Right ventricle myocardium inferior (tissue), 1 donor: ENCODE data around the gene ITPR1. TPM values are rescaled to one million over a fixed set of nuclear protein-coding genes. Genes with fewer than 3 reads are reported as not detected.

Source experiments
- ATAC-seq: fragments of 200-7000 bp; cut with Tn5 transposase; one replicate; pipeline ENCODE4 v1.9.1; 2020; ENCODE audit warnings: mild to moderate bottlenecking, moderate library complexity
- DNase-seq: peaks from one replicate; pipeline ENCODE4 v3.0.0; 2021; ENCODE audit errors: missing footprints
- intact Hi-C: fragments of 100-400 bp; cut with DNase I; formaldehyde crosslinking; loops from one replicate; pipeline ENCODE4 v1.11.0; 2022
- total RNA-seq: library from RNA; stranded (reverse); fragmentation: NEBNext Ultra II Directional; extraction: Animal tissue kit (Norgen Biotek cat#: 25700); gene quantifications from one replicate; pipeline ENCODE4 v1.2.1, GENCODE V29; 2021
- donor health status: DM: no; HTN: yes; CAD: no; lungs with severe emphysema.

ITPR1 gene
- total RNA-seq, 1 donor from 2014 or later: 22.4 TPM

DNA sequence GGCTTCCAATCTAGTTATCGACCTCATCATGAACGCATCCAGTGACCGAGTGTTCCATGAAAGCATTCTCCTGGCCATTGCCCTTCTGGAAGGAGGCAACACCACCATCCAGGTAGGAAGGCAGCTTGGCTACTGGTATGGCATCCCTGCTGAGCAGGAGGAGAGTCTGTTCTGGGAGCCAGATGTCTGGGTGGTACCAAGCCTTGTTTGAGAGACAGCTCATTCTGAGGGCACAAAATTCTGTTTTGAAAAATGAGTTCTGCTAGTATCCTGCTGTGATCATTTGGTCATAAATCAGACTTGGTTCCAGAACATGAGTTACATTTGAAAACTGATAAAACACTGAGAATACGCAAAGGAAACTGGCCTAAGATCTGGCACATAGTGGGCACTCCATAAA lies 242.1 kb downstream of the ITPR1 start:
- intact Hi-C loops: no loop called here
- DNase-seq (no peak), ATAC-seq (no peak)

GRCh38 chr3:4736284-4736861 lies 243.2 kb downstream of the ITPR1 start:
- DNase-seq: no peak
- intact Hi-C loops: no loop called here
- no peak for ATAC-seq

DNA sequence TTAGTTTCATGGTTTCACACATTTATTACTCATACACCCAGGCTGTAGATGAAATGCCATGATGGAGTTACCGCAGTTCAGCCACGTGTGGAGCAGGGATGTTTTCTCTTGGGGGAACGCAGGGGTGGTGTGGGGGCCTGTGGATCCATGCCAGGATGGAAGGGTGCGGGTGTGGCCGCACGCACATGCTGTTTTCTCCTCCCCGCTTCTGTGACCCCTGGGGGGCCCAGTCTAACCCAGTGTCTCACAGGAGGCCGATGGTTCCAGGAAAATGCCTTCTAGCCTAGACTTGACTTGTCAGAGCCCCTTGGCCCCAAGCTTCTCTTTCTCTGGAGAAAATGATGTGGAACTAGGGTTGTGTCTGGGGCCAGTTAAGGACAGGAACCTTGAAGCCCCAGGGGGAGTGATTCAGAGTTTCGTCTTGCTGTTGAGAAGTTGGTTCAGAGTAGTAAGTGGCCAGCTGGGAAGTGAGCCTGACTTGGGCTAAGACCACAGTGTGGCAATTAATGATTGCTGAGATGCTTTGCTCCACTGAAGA lies 245.7 kb downstream of the ITPR1 start:
- ATAC-seq (no peak), DNase-seq (no peak)
- intact Hi-C loops: no loop called here

- DNase-seq (no peak), ATAC-seq (no peak)
- intact Hi-C loops: no loop called here
Measured at GRCh38 chr3:4739289-4740236, 246.4 kb downstream of the ITPR1 start.

- ATAC-seq (peak; percentile 58), DNase-seq (no peak)
- intact Hi-C loops: no loop called here
Measured at GRCh38 chr3:4740397-4741105, 247.4 kb downstream of the ITPR1 start.

- intact Hi-C loops: no loop called here
- DNase-seq (no peak), ATAC-seq (no peak)
Measured at GRCh38 chr3:4741106-4741403, 247.9 kb downstream of the ITPR1 start.

- DNase-seq (no peak), ATAC-seq (peak; percentile 82)
- intact Hi-C loops: no loop called here
Measured at GRCh38 chr3:4741404-4742307, 248.5 kb downstream of the ITPR1 start.

- ATAC-seq: no peak
- intact Hi-C loops: no loop called here
Measured at GRCh38 chr3:4742359-4742758, 249.2 kb downstream of the ITPR1 start.

DNA sequence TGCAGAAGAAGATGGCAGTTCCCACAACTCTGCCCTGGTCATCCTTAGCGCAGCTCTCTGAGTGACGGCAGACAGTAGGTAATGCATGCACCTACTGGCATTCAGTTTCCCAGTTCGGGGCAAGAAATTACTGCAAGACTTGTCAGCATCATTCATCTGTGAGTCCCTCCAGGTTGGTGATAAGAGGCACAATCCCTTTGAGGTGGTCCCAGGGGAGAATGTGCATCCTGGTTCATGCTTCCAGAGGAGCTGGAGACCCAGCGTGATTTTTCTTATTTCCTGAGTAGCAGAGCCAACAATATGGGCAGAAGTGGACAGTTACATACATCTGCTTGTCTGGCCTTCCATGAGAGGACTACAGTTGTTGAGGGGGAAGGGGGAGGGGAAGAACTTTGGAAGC lies 250.2 kb downstream of the ITPR1 start:
- intact Hi-C loops: no loop called here
- ATAC-seq (no peak), DNase-seq (no peak)

More at GRCh38 chr3:4742359-4742758, 249.2 kb downstream of the ITPR1 start:
- DNase-seq: no peak

DNA sequence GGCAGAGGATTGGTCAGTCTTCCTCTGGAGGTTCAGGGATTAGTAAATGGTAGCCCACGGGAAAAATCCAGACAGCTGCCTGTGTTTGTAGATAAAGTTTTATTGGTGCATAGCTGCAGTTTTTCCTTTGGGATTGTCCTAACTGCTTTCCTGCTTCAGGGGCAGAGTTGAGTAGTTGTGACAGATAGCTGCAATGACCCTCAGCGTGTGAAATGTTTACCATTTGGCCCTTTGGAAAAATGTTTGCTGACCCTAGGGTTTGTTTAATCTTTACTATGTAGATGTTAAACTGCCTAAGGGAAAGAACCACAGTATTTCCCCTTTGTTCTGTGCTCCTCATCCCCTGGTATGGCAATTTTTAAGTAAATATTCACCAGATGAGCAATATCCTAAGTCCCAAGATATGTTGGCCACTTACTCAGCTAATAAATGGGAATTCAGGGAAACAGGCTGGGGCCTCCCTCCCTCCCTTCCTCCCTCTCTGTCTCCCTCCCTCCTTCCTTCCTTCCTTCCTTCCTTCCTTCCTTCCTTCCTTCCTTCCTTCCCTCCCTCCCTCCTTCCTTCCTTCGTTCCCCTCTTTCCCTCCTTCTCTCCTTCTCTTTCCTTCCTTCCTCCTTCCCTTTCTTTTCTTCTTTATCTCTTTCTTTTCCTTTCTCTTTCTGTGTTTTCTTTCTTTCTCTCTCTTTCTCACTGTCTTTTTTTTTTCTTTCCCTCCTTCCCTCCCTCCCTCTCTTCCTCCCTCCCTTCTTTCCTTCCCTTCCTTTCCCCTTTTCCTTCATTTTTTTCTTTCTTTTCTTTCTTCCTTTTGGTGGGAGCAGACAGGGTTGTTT lies 251.5 kb downstream of the ITPR1 start:
- ATAC-seq (no peak), DNase-seq (no peak)
- intact Hi-C loops: no loop called here

DNA sequence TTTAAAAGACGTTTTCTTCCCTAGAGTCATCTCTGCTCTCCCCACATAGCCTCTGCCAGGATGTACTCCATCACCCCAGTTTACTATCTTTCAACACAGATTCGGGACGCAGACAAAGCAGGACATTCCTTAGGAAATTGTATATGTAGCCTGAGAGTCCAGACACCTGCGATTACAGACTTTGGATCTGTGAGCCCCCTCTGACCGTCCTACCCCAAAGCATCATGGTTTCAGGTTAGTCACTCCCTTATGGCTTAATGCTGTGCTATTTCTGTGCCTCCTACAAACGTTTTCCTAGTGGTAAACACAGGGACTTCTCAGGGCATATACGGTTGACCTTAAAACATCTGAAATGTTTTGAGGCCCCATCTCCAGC lies 252.1 kb downstream of the ITPR1 start:
- intact Hi-C loops: no loop called here
- ATAC-seq: no peak

GRCh38 chr3:4746241-4746958 lies 253.3 kb downstream of the ITPR1 start:
- intact Hi-C loops: no loop called here
- DNase-seq (peak; percentile 66), ATAC-seq (peak; percentile 15)

More for the DNA sequence above, 252.1 kb downstream of the ITPR1 start:
- DNase-seq: no peak

- intact Hi-C loops: no loop called here
Measured at GRCh38 chr3:4748127-4748526, 255.0 kb downstream of the ITPR1 start.

GRCh38 chr3:4748701-4749378 lies 255.7 kb downstream of the ITPR1 start:
- ATAC-seq (no peak), DNase-seq (no peak)
- intact Hi-C loops: no loop called here

More at GRCh38 chr3:4748127-4748526, 255.0 kb downstream of the ITPR1 start:
- no peak for ATAC-seq
- DNase-seq: no peak

DNA sequence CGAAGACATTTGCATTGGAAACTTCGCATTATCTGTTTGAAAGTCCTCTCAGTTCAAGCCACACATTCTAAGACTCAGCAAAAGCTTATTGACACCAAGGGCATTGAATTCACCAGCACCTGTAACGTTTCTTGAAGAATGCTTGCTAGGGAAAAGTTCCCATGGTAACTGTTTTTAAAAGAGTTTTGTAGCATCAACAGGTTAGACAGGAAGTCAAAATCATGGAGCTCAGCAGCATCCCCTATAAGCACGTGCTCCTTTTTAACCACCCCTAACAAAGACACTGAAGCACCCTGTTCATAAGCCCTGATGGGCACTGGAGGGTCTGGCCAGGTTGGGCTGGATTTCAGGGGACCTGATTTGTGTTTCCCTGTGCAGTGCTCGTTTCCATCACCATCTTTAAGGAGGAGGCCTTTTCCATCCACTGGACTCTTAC lies 256.4 kb downstream of the ITPR1 start:
- DNase-seq (no peak), ATAC-seq (no peak)
- intact Hi-C loops: no loop called here

GRCh38 chr3:4750306-4750968 lies 257.3 kb downstream of the ITPR1 start:
- ATAC-seq (peak; percentile 41), DNase-seq (no peak)
- intact Hi-C loops: no loop called here
